NB4 (cell line): Measurements from ENCODE around the gene SETD5.

Experiments used
- CTCF ChIP-seq: IDR thresholded peaks from one replicate; pipeline ENCODE4 v1.5.1; 2012; ENCODE audit warnings: low read depth, low read length
- MAX ChIP-seq: IDR thresholded peaks from 2 replicates; pipeline ENCODE4 v1.6.1; 2011; ENCODE audit warnings: low read depth, low read length
- MYC ChIP-seq: IDR thresholded peaks from 2 replicates; pipeline ENCODE4 v1.6.1; 2011; ENCODE audit warnings: low read depth, low read length
- POLR2A ChIP-seq: IDR thresholded peaks from 2 replicates; pipeline ENCODE4 v1.6.1; 2011; ENCODE audit warnings: mild to moderate bottlenecking; ENCODE audit not compliant: insufficient read length; ENCODE audit errors: extremely low read depth

GRCh38 chr3:9512456-9513045, 115.1 kb downstream of the SETD5 start:
- TF ChIP-seq CTCF = no peak
- TF ChIP-seq POLR2A = no peak
- no peak for TF ChIP-seq MAX
- no peak for TF ChIP-seq MYC
